ENCODE measurements around the gene PHACTR3. TPM values are rescaled to one million over a fixed set of nuclear protein-coding genes. Genes with fewer than 3 reads are reported as not detected.

PHACTR3 gene
- total and polyA plus RNA-seq, 2 of the 8 experiments (the other 6 are each of a cell fraction or from before 2014, with no cell fraction given): 0.05 to 0.13 TPM

- no peak for TF ChIP-seq RAD21 (IDR thresholded peaks at IDR 0.05 in 1 of 2, conservative IDR thresholded peaks at IDR 0.05 in 1 of 2; ENCODE audit: low read depth in 2 of 2, low read length in 2 of 2)
- TF ChIP-seq USF2 (IDR thresholded peaks at IDR 0.05; ENCODE audit: low read length): no peak
- TF ChIP-seq POLR2AphosphoS5 (IDR thresholded peaks at IDR 0.05; ENCODE audit: low read depth, low read length): no peak
- no peak for TF ChIP-seq CREB1 (IDR thresholded peaks at IDR 0.05)
- no peak for TF ChIP-seq JUN (IDR thresholded peaks at IDR 0.05; ENCODE audit: low read depth, low read length)
- no peak for TF ChIP-seq YY1 (IDR thresholded peaks at IDR 0.05; ENCODE audit: low read depth, low read length)
- TF ChIP-seq FOSL1 (IDR thresholded peaks at IDR 0.05; ENCODE audit: insufficient read depth, low read depth, low read length): no peak
- TF ChIP-seq GTF2F1 (IDR thresholded peaks at IDR 0.05; ENCODE audit: borderline replicate concordance, low read depth, low read length): no peak
Measured at GRCh38 chr20:59725476-59726280, 121.3 kb downstream of the PHACTR3 start (continued).
